CD4-positive, alpha-beta T cell treated with Interleukin-4 for 4 hours (primary cell): ENCODE data around the gene EIF1B.

Experiments used
- DNase-seq: peaks from one replicate; pipeline ENCODE4 v3.0.0-alpha.2; 2020

Gene EIF1B

GRCh38 chr3:40309925-40310695 lies 603 bp downstream of the EIF1B start:
- peak; percentile 3 for DNase-seq

DNA sequence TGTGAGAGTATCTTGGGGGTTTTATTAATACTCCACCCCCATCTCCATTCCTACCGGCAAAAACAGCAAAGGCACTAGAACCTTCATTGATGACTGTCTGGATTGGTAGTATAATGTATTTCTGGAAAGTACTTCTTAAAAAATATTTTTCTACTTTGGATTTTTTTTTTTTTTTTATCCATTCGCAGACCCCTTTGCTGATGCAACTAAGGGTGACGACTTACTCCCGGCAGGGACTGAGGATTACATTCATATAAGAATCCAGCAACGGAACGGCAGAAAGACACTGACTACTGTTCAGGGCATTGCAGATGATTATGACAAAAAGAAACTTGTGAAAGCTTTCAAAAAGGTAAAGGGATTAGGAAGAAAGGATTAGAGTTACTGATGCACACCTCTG lies 1.2 kb downstream of the EIF1B start:
- DNase-seq = no peak

- no peak for DNase-seq
Observed at GRCh38 chr3:40312661-40313226, 3.2 kb downstream of the EIF1B start.

- no peak for DNase-seq
Observed at GRCh38 chr3:40313975-40314860, 4.7 kb downstream of the EIF1B start.

DNA sequence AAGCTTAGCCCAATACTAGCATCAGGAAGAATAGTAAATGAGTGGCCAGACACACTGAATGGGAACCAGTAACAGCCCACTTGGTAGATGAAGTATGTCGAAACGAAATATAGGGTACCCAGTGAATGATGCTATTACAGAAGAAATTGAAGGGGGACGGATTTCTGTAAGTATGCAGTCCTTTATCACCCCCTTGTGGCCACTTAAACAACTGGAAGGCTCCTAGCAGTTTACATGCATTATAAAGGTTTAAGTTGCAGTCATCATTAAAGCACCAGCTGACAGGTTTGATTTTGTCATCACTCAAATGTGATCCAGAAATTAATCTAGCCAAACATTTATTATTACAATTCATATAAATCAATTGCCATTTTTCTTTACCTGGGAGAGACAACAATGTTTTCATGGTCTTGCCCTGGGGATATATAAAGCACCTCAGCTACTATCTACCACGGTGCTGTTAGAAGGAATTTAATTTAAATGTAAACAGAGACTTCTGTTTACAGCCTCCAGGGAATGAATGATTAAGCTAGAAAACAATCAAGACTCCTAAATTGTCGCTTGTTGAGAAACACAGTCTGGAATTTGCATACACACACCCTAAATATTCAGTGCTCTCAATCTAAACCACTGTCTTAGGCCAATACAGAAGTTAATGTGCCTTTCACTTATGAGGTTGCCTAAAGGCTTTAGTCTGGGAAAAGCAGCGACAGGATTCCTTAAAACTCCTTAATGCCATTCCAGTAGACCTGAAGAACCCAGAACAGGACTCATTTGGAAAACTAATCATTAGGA lies 7.8 kb downstream of the EIF1B start:
- peak; percentile 71 for DNase-seq

DNA sequence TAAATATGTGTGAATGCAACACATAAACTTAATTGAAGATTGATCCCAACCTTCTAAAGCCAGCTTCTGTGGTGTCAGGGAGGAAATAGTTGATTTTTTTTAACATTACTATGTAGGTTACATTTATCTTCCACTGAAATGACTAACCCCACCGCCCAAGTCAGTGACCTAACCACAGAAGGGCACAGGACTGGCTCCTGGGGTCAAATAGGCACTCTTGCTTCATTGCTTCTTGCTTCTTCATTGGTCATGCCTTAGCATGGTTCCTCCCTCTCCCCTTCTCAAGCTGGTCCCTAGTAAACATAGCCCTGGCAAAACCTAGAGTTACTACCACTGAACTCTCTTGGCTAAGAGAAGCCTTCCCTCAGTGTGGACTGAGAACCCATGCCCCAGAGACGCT lies 12.3 kb downstream of the EIF1B start:
- no peak for DNase-seq

DNA sequence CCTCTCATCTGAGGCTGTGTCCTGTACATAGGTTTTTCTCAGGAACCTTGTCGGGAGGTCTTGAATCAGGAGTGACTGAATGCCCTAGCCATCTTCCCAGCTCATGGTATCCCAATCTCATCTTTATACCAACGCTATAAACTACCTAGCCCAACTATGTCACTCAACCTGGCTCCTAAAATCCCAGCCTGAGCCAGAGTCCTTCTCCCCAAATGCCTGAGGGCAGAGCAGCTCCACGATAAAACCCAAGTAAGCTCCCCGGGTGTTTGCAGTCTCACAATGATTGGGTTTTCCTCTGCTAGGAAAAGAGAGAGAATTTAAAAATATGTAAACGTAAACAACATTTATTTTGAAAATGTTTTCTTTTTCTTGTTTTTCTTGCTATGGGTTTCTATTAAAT lies 14.4 kb downstream of the EIF1B start:
- DNase-seq = no peak

DNA sequence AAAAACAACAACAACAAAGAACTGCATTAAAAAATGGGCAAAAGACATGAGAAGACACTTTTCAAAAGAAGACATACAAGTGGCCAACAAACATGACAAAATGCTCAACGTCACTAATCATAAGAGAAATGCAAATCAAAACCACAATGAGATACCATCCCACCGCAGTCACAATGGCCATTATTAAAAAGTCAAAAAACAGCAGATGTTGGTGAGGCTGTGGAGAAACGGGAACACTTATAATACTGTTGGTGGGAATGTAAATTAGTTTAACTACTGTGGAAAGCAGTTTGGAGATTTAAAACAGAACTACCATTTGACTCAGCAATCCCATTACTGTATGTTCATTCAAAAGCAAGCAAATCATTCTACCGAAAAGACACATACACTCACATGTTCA lies 15.1 kb downstream of the EIF1B start:
- DNase-seq = no peak

- DNase-seq = no peak
Observed at GRCh38 chr3:40325465-40325864, 16.0 kb downstream of the EIF1B start.

GRCh38 chr3:40328374-40328773 lies 18.9 kb downstream of the EIF1B start:
- DNase-seq = no peak

DNA sequence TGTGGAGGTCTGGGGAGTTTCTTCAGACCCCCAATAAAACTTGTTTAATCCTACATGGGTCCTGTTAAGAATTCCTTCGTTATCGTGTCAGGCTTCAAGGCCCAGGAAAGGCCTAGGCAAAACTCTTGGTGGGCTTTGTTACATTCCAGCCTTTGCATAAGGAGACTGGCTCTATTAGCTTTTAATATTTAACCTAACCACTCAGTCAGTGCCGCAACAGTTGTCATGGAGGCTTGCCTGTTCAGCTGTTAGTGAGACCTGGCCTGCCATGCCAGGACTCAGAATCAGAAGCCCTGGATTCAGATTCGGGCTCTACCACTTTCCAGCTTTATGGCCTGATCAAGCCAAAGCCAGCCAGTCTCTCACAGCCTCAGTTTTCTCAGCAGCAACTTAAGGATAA lies 19.6 kb downstream of the EIF1B start:
- no peak for DNase-seq

DNA sequence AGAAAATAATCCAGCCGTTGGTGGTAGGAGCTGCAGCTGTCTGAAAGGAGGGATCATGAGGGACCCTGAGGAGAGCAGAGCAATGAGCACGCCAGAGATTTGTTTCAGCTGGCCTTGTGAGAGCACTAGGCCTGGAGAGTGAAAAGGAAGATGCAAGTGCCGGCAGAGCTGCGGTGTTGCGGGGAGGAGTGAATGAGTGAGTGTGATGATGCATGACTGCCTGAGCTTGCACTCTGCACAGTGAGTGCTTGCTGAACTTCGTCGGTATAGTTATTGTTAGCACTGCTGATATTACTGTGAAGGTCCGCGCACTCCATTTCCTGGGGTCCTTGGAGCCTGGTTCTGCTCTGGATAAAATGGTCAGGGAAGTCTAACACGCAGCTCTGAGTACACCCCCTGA lies 23.2 kb downstream of the EIF1B start:
- no peak for DNase-seq

DNA sequence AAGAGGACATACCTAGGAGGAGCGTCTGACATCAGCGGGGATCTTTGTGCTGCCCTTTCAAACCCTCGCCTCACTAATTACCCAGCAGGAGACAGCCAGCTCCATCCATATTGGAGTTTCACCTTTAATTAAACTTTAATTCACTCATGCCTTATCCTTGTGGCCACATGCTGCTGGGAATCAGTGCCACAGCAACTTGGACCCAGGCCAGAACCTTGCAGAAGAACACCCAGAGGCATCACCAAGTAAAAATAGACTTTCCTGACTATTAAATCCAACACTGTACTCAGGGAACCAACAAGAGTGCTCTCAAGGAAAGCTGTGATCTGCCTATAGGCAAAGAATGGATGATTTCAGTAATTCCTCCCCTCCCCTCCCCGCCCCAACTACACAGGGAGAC lies 23.9 kb downstream of the EIF1B start:
- DNase-seq = no peak

DNA sequence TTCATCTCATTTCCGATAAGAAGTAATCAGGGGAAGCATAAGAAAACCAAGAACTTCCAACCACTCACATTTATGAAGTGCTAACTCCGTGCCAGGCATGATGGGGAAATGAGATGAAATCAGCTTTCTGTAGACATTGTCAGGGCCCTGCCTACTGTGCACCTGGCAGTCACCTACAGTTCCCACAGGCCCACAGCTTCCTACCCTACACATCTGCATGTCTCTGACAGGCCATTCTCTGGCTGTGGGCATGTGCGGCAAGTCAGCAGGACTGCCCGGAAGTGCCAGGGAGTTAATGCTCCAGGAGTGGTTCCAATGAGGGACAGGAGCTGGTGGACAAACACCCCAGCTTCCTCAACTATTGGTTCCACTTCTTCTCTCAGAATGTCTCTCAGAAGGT lies 24.3 kb downstream of the EIF1B start:
- no peak for DNase-seq

DNA sequence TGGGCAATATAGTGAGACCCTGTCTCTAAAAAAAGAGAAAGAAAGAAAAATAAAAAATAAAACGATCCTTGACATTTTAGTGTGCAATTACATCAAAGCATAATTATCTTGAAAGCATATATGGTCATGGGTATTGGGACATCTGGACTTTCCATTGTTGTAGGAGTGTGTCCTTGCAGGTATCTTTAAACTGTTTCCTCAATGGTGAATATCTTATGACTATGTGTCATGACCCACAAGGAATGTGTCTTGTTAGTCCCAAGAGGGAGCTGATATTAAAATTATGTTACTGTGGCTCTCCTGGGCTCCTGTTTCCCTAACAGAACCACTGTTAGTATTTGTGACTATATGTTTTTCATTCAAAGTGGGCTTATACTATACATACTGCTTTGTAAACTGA lies 26.6 kb downstream of the EIF1B start:
- DNase-seq = no peak

- no peak for DNase-seq
Observed at GRCh38 chr3:40336511-40337135, 27.1 kb downstream of the EIF1B start.

- DNase-seq = no peak
Observed at GRCh38 chr3:40337136-40338108, 27.9 kb downstream of the EIF1B start.

GRCh38 chr3:40339871-40340270 lies 30.4 kb downstream of the EIF1B start:
- DNase-seq = no peak

GRCh38 chr3:40340541-40341170 lies 31.1 kb downstream of the EIF1B start:
- DNase-seq = no peak

- DNase-seq = no peak
Observed at GRCh38 chr3:40341671-40342070, 32.2 kb downstream of the EIF1B start.

DNA sequence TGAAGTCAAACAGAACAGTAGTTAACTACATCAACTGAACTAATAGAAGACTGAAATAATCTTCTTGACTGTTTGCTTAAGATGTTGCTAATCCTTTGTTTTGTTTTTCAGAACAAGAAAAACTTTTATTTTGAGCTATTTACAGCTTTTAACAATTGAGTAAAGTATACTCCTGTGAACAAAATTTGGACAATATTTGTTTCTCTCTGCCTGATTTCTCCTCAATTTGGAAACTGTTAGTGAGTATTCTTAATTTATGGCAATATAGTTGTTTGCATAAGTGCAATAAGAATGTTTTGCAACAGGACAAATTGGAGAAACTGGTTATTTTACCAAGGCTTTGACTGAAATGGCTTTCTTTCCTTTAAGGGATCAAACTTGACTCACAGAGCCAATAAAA lies 41.0 kb downstream of the EIF1B start:
- no peak for DNase-seq
